Measurements from ENCODE around the gene GNAO1.

The GNAO1 gene

DNA sequence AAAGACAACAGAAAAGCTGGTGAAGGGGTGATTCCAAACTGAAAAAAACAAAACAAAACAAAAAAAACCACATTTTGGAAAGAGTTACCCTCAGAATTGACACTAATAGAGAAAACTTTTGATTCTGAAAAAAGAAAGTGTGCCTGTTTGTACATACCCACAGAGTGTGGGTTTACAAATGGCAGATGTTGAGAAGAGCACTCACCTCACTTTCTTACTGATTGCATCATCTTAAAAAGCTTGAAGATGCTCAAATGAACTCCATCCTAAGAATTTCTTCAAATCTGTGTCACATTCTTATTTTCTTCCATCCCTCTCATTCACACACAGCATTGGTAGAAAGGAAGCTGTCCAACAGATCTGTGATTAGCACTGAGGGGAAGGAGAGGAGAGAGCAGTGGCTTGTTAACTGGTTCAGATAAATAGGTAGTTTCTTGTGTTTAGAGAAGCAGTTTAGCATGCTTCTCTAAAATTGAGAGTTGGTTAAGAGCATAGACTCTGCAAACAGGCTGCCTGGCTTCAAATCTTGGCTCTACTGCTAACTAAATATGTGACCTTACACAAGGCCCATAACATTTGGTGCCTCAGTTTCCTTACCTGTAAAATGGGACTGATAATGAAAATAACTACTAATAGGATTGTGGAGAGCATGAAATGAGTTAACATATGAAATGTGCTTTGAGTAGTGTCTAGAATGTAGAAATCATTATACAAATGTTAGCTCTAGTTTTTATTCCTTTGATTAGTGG, 6.9 kb downstream of the GNAO1 start:
- DNase-seq (ENCODE audit: extremely low spot score), result no peak
- CTCF ChIA-PET, result no interaction called here
- TF ChIP-seq SP1 (IDR thresholded peaks at IDR 0.05), result no peak
- no peak for TF ChIP-seq LEF1 (IDR thresholded peaks at IDR 0.05; ENCODE audit: borderline replicate concordance)
- TF ChIP-seq ELF4 (IDR thresholded peaks at IDR 0.05), result no peak
- TF ChIP-seq PKNOX1 (IDR thresholded peaks at IDR 0.05), result no peak
- TF ChIP-seq ARNT (IDR thresholded peaks at IDR 0.05), result no peak
- POLR2A ChIA-PET, result no interaction called here

DNA sequence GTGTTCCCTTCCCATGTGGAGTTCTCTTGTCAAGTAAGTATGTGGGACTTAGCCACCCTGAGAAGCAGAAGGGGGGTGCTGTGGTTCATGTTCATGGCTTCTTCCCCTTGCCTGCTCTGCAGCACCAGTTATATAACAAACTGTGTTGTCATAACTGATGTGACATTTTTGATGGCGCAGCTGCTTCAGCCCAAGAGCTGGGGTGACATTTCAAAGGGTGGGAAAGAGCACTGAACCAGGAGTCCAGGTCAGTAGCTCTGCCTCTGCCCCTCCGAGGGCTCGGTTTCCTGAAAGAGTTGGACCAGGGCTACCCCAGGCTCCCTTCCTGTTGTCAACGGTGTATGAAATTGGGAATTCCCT, 7.4 kb downstream of the GNAO1 start:
- TF ChIP-seq ARNT (IDR thresholded peaks at IDR 0.05), result no peak
- no peak for TF ChIP-seq BHLHE40 (IDR thresholded peaks at IDR 0.05; ENCODE audit: borderline replicate concordance)
- TF ChIP-seq FOXK2 (IDR thresholded peaks at IDR 0.05), result no peak
- no peak for TF ChIP-seq NFRKB (IDR thresholded peaks at IDR 0.05)
- TF ChIP-seq SP1 (IDR thresholded peaks at IDR 0.05), result no peak
- no peak for TF ChIP-seq L3MBTL2 (conservative IDR thresholded peaks at IDR 0.05)
- no peak for TF ChIP-seq ZNF384 (IDR thresholded peaks at IDR 0.05)
- no peak for TF ChIP-seq ELF4 (IDR thresholded peaks at IDR 0.05)
- no peak for TF ChIP-seq FOXM1 (IDR thresholded peaks at IDR 0.05; ENCODE audit: borderline replicate concordance)
- no peak for TF ChIP-seq LEF1 (IDR thresholded peaks at IDR 0.05; ENCODE audit: borderline replicate concordance)
- no peak for TF ChIP-seq FOXA1 (IDR thresholded peaks at IDR 0.05)
- ChIA-PET POLR2A (no interaction called here), CTCF (no interaction called here)
- DNase-seq (ENCODE audit: extremely low spot score), result no peak

DNA sequence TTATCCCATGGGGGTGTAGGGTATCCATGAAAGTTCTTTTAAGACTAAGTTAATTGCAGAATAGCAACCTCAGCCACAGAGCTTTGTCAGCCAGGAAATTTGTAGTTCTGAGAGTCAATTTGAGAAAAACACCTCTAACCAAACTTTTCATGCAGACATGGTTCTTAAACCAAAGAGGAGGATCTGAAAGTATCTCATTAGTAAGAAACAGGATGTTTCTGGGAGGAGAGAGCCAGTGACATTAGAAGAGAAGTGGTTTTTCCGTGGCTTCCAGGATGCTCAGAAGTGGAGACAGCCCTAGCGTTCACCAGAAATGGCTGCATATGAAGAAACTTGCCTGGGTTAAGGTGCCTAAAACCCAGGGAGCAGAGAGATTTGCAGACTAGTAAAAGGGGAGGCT, 7.9 kb downstream of the GNAO1 start:
- TF ChIP-seq ELF4 (IDR thresholded peaks at IDR 0.05) (no peak), ZNF384 (IDR thresholded peaks at IDR 0.05) (no peak), PKNOX1 (IDR thresholded peaks at IDR 0.05) (no peak), TARDBP (IDR thresholded peaks at IDR 0.05) (no peak), FOXK2 (IDR thresholded peaks at IDR 0.05) (no peak), CTBP1 (IDR thresholded peaks at IDR 0.05; ENCODE audit: borderline replicate concordance) (no peak), LEF1 (IDR thresholded peaks at IDR 0.05; ENCODE audit: borderline replicate concordance) (no peak), ARNT (IDR thresholded peaks at IDR 0.05) (no peak), NFRKB (IDR thresholded peaks at IDR 0.05) (no peak), BHLHE40 (IDR thresholded peaks at IDR 0.05; ENCODE audit: borderline replicate concordance) (no peak), L3MBTL2 (conservative IDR thresholded peaks at IDR 0.05) (no peak), HDGF (IDR thresholded peaks at IDR 0.05; ENCODE audit: borderline replicate concordance) (no peak)
- ChIA-PET POLR2A (no interaction called here), CTCF (no interaction called here)
- no peak for DNase-seq (ENCODE audit: extremely low spot score)

GRCh38 chr16:56201030-56201429, 9.7 kb downstream of the GNAO1 start:
- no peak for DNase-seq (ENCODE audit: extremely low spot score)
- no peak for TF ChIP-seq BHLHE40 (IDR thresholded peaks at IDR 0.05; ENCODE audit: borderline replicate concordance)
- TF ChIP-seq NFRKB (IDR thresholded peaks at IDR 0.05), result no peak
- no peak for TF ChIP-seq TARDBP (IDR thresholded peaks at IDR 0.05)
- CTCF ChIA-PET, result no interaction called here
- POLR2A ChIA-PET, result no interaction called here

- TF ChIP-seq ZNF384 (IDR thresholded peaks at IDR 0.05) (no peak), NFRKB (IDR thresholded peaks at IDR 0.05) (no peak), L3MBTL2 (conservative IDR thresholded peaks at IDR 0.05) (no peak), FOXK2 (IDR thresholded peaks at IDR 0.05) (no peak), BHLHE40 (IDR thresholded peaks at IDR 0.05; ENCODE audit: borderline replicate concordance) (no peak), SP1 (IDR thresholded peaks at IDR 0.05) (no peak), FOXA1 (IDR thresholded peaks at IDR 0.05) (no peak), HDGF (IDR thresholded peaks at IDR 0.05; ENCODE audit: borderline replicate concordance) (no peak), CTBP1 (IDR thresholded peaks at IDR 0.05; ENCODE audit: borderline replicate concordance) (no peak), SUZ12 (IDR thresholded peaks at IDR 0.05) (no peak), PKNOX1 (IDR thresholded peaks at IDR 0.05) (no peak), FOXM1 (IDR thresholded peaks at IDR 0.05; ENCODE audit: borderline replicate concordance) (no peak), TARDBP (IDR thresholded peaks at IDR 0.05) (no peak), ELF4 (IDR thresholded peaks at IDR 0.05) (no peak), LEF1 (IDR thresholded peaks at IDR 0.05; ENCODE audit: borderline replicate concordance) (no peak), ARNT (IDR thresholded peaks at IDR 0.05) (no peak)
- DNase-seq (ENCODE audit: extremely low spot score), result no peak
- CTCF ChIA-PET, result no interaction called here
- POLR2A ChIA-PET, result no interaction called here
Measured at GRCh38 chr16:56202036-56202435, 10.7 kb downstream of the GNAO1 start.

DNA sequence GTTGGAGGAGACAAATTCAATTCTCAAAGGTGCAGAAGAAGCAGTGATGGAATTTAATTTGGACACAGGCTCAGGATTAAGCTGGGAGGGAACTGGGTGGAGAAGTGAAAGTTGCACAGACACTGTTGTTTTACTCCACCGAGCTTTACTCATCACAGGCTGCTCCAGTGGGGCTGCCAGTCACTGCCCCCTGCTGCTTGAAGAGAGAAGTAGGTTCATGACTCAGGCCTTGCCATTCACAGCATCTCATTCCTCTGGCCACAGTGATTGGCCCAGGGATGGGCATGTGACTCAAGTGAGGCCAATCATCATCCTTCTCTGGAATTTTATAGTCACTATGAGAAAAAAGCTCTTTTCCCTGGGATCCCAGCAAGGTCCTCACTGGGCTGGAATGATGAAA, 11.8 kb downstream of the GNAO1 start:
- POLR2A ChIA-PET, result no interaction called here
- TF ChIP-seq FOXK2 (IDR thresholded peaks at IDR 0.05) (no peak), PKNOX1 (IDR thresholded peaks at IDR 0.05) (no peak), FOXM1 (IDR thresholded peaks at IDR 0.05; ENCODE audit: borderline replicate concordance) (no peak), SP1 (IDR thresholded peaks at IDR 0.05) (no peak), SUZ12 (IDR thresholded peaks at IDR 0.05) (no peak), HDGF (IDR thresholded peaks at IDR 0.05; ENCODE audit: borderline replicate concordance) (no peak), BHLHE40 (IDR thresholded peaks at IDR 0.05; ENCODE audit: borderline replicate concordance) (no peak), NFRKB (IDR thresholded peaks at IDR 0.05) (no peak), TARDBP (IDR thresholded peaks at IDR 0.05) (no peak), LEF1 (IDR thresholded peaks at IDR 0.05; ENCODE audit: borderline replicate concordance) (no peak), ARNT (IDR thresholded peaks at IDR 0.05) (no peak), FOXA1 (IDR thresholded peaks at IDR 0.05) (no peak), L3MBTL2 (conservative IDR thresholded peaks at IDR 0.05) (no peak), CTBP1 (IDR thresholded peaks at IDR 0.05; ENCODE audit: borderline replicate concordance) (no peak), ELF4 (IDR thresholded peaks at IDR 0.05) (no peak), ZNF384 (IDR thresholded peaks at IDR 0.05) (no peak)
- DNase-seq (ENCODE audit: extremely low spot score), result peak; percentile 53
- CTCF ChIA-PET, result interaction anchor here (0.6 kb wide), 1 partner anchor 588 kb away, joined by 3 read pairs; no protein-coding TSS in a partner anchor
